Nephron (organoid): Measurements from ENCODE around the gene COG5.

Experiments used
- H3K27ac Mint-ChIP-seq, 3 experiments: 2 replicates each; pipeline ENCODE4 v1.8.0; 2020; ENCODE audit warnings: mixed read lengths in 3 of 3, mild to moderate bottlenecking in 2 of 3, moderate library complexity in 1 of 3
- H3K27me3 Mint-ChIP-seq: 2 replicates; pipeline ENCODE4 v1.8.0; 2021; ENCODE audit warnings: low read depth, mild to moderate bottlenecking, moderate library complexity, mixed read lengths
- H3K36me3 Mint-ChIP-seq: 2 replicates; pipeline ENCODE4 v1.8.0; 2020; ENCODE audit warnings: low read depth, mixed read lengths
- H3K4me1 Mint-ChIP-seq: 2 replicates; pipeline ENCODE4 v1.8.0; 2020; ENCODE audit warnings: mixed read lengths
- H3K4me3 Mint-ChIP-seq, 3 experiments: 2 replicates each; pipeline ENCODE4 v1.8.0; 2020; ENCODE audit warnings: mild to moderate bottlenecking in 3 of 3, mixed read lengths in 3 of 3, moderate library complexity in 2 of 3
- H3K9me3 Mint-ChIP-seq: 2 replicates; pipeline ENCODE4 v1.8.0; 2020; ENCODE audit warnings: mixed read lengths
- CTCF ChIP-seq, 3 experiments: fragments of 200-600 bp; sonication (generic); IDR thresholded peaks; one replicate each; pipeline ENCODE4 v1.5.0; 2021; ENCODE audit warnings: antibody characterized with exemption in 3 of 3; ENCODE audit not compliant: unreplicated experiment in 3 of 3

Gene COG5

GRCh38 chr7:107213945-107214344, 349.8 kb downstream of the COG5 start:
- Mint-ChIP-seq H3K9me3 (peaks cover 13% of the 10 kb centered on the region), H3K27ac (no peak overlapping the region), H3K4me1 (no peaks in the 10 kb centered on the region), H3K36me3 (peaks cover 39% of the 10 kb centered on the region), H3K4me3 (no peak overlapping the region), H3K27me3 (no peaks in the 10 kb centered on the region)
- TF ChIP-seq CTCF (IDR thresholded peaks at IDR 0.05; ENCODE audit: unreplicated experiment in 3 of 3) = no peak

GRCh38 chr7:107213193-107213788, 350.4 kb downstream of the COG5 start:
- Mint-ChIP-seq H3K4me1 (no peaks in the 10 kb centered on the region), H3K27me3 (no peaks in the 10 kb centered on the region), H3K9me3 (peaks cover 13% of the 10 kb centered on the region), H3K4me3 (no peak overlapping the region), H3K36me3 (peaks cover 40% of the 10 kb centered on the region), H3K27ac (no peak overlapping the region)
- no peak for TF ChIP-seq CTCF (IDR thresholded peaks at IDR 0.05; ENCODE audit: unreplicated experiment in 3 of 3)

- no peak overlapping the region for H3K4me3 Mint-ChIP-seq
- no peak overlapping the region for H3K27ac Mint-ChIP-seq
- TF ChIP-seq CTCF (IDR thresholded peaks at IDR 0.05; ENCODE audit: unreplicated experiment in 3 of 3) = no peak
- H3K9me3 Mint-ChIP-seq = peaks cover 13% of the 10 kb centered on the region
- H3K27me3 Mint-ChIP-seq = no peaks in the 10 kb centered on the region
- H3K4me1 Mint-ChIP-seq = no peaks in the 10 kb centered on the region
- peaks cover 46% of the 10 kb centered on the region for H3K36me3 Mint-ChIP-seq
Measured at GRCh38 chr7:107212725-107213124, 351.0 kb downstream of the COG5 start.

- Mint-ChIP-seq H3K4me1 (no peaks in the 10 kb centered on the region), H3K36me3 (peaks cover 61% of the 10 kb centered on the region), H3K9me3 (peaks cover 8% of the 10 kb centered on the region), H3K27me3 (no peaks in the 10 kb centered on the region), H3K27ac (no peak overlapping the region), H3K4me3 (no peak overlapping the region)
- no peak for TF ChIP-seq CTCF (IDR thresholded peaks at IDR 0.05; ENCODE audit: unreplicated experiment in 3 of 3)
Measured at GRCh38 chr7:107210400-107210799, 353.3 kb downstream of the COG5 start.

GRCh38 chr7:107209565-107209964, 354.2 kb downstream of the COG5 start:
- no peaks in the 10 kb centered on the region for H3K27me3 Mint-ChIP-seq
- H3K36me3 Mint-ChIP-seq = peaks cover 62% of the 10 kb centered on the region
- H3K4me3 Mint-ChIP-seq = no peak overlapping the region
- peaks cover 5% of the 10 kb centered on the region for H3K9me3 Mint-ChIP-seq
- no peak for TF ChIP-seq CTCF (IDR thresholded peaks at IDR 0.05; ENCODE audit: unreplicated experiment in 3 of 3)
- no peak overlapping the region for H3K27ac Mint-ChIP-seq
- H3K4me1 Mint-ChIP-seq = no peaks in the 10 kb centered on the region

GRCh38 chr7:107208563-107208962, 355.2 kb downstream of the COG5 start:
- Mint-ChIP-seq H3K4me1 (no peaks in the 10 kb centered on the region), H3K27me3 (no peaks in the 10 kb centered on the region), H3K27ac (no peak overlapping the region), H3K4me3 (no peak overlapping the region), H3K36me3 (peaks cover 66% of the 10 kb centered on the region), H3K9me3 (peaks cover 4% of the 10 kb centered on the region)
- TF ChIP-seq CTCF (IDR thresholded peaks at IDR 0.05; ENCODE audit: unreplicated experiment in 3 of 3) = no peak
